Activated CD4-positive, alpha-beta T cell treated with anti-CD3 and anti-CD28 coated beads, Interleukin-2, amount 50 U/mL, for 16 hours (primary cell): ENCODE measurements around the gene COA8.

Source experiments
- DNase-seq: peaks from one replicate; pipeline ENCODE4 v3.0.0-alpha.2; 2020

COA8 gene

DNA sequence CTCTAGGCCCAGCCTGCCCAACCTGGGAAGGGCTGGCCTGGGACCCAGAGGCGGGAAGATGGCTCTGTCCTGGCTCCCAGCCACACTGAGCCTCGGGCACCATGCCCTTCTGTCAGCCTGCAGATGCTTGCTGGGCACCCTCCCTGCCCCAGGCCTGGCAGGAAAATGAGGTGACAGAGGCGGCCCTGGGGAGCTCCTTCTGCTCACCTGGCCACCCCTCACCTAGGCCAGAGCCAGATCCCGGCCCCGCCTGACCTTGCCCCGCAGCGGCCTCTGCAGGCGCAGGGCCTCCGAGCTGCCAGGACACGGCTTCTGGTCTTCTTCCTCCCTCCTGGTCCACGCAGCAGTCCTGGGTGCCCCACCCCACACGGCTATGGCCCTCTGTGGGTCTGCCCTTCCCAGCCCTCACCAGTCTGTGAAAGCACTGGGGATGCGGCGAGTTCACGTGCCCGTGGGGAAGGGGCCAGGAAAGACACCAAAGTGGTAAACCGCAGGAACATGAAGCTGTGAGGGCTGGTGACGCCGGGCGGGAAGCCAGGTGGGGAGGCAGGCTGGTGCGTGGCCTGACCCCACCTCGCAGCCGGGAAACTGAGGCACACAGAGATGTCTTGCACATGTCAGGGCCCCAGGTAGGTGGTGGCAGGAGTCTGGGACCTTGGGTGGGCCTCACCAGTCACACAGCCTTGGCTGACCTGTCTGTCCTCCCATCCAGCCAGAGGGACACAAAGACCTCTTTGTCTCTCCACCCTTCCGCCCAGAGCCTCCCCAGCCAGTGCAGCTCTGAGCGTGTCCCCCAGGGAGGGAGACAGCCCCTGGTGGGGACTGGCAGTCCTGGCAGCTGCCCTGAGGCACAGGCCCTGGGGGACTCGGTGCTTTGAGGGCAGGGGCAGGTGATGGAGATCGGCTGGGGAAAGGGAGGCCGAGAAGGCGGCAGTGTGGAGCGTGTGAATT is 13.1 kb upstream of the COA8 start:
- DNase-seq, result no peak

DNA sequence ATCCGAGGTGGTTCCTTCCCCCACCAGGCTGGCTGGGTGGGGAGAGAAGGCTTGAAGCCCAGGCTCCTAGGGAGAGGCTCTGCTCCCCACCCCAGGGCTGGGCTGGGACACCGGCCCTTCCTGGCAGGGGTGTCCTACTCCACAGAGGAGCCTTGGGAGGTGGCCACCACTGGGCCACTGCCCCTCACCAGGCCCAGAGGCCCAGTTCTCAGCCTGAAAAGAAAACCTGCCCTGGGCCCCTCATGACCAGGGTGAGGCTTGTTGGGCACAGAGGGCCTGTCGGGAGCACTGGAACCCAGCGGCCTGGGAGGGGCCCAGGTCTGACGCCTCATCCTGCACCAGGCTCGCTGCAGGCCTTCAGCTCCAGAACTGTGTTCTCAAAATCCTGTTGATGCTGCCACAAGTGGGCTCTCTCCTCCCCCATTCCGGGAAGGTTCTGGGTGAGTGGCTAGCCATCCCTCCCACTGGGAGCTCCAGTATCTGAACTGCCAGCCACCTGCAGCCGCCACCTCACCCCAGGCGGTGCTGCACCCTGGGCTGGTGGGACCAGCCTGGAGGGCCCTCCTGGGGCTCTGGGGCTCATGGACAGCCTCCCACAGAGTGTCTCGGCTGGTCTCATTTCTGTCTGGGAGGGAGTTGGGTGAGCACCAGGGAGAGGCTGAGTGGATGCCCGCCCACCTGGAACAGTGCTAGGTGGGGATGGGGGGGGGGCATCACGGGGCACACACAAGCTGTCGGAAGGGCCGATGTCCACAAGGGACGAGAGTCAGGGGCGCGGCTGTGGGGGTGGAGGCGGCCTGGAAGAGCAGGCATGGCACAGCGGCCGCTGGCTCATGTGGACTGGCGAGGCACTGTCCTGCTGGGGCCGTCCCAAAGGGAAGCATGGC is 12.1 kb upstream of the COA8 start:
- no peak for DNase-seq

DNA sequence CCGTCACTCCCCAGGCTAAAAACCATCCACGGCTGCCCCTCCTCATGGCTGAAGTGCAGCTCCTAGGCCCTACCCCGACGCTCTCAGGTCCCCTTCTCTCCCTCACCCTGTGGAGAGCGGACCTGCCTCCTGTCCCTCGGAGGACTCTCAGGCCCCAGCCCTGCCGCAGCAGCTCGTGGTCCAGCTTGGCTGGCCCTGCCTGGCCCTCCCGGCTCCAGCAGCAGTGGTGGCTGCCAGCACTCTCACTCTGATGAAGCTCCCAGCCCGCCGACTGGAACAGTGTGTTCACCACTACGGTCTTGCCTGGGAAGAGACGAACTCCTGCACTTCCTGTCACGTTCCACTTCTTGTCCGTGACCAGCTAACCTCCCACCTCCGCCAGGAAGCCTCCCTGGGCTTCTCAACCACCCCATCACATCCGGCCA is 11.4 kb upstream of the COA8 start:
- no peak for DNase-seq

DNA sequence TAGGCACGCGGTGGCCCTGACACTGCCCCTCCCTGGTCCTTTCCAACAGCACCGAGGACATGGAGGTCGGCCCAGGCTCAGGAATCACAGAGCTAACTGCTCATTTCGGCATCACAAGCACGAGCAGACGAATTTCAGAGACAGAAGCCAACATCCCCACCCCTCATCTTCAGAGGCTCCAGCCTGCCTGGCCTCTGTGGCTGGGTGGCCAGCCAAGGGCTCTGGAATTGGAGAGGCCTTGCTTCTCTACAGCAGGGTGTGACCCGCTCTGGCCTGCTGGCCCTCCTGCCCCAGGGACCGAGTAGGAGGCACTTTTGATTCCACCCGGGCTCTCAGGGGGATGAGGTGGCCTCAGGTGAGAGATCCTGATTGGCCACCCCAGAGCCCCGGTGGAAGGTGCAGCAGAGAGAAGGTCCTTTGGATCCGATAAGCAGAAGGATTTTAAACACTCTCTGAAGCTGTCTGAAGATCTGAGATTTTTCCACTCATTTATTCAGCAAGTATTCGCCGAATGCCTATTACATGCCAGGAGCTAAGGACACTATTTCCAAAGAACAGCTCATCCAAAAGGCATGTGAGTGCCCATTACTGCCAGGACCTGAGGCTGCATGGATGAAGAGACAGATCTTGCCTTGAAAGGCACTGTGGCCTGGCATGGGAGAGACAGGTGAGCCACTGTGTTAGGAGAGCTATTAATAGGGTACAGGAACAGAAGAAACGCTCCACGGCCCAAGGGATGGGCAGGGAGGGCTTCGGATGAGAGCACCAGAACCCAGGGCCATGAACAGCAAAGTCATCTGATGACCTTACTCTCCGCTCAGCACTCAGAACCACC is 10.5 kb upstream of the COA8 start:
- no peak for DNase-seq

DNA sequence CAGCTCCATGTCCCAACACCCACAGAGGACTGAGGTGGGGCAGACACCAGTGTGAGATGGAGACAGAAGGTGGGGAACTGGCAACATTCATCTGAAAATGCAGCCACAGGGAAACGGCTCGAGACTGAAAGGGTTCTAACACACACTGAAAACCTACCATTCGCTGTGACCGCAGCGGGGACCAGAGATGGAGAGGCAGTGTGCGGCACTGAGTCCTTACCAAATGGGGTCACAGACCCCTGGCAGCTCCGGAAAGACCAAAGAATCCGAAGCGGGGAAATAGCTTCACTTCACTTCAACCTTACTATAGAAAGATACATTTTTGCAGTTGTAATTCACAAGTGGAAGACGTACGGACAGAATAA is 9.9 kb upstream of the COA8 start:
- no peak for DNase-seq

DNA sequence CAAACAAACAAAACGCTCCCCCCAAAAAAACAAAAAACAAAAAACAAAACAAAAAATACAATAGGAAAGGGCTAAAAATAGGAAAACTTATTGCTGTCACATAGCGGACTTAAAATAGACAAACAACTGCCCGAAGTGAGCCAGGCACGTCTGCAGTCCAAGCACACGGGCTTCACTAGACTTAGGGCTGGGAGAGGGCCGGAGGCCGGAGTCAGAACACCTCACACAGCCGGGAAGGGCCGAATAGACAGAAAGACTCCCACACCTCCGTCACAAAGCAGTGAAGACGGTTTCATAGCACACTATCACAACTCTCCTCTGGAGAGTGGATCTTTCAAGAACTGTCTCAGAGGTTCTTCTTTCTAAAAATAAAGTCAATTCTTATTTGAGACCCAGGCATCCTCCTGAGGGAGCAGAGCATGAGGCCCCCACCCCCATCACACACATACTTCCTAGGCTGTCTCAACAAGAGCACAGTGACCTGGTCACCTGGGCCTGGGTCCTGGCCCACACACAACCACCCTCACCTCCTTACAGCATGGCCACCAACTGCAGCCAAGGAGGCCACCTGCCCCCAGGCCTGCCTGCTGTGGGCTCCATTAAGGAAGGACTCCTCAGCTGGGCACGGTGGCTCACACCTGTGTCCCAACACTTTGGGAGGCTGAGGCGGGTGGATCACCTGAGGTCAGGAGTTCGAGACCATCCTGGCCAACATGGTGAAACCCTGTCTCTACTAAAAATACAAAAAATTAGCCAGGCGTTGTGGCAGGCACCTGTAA is 7.0 kb upstream of the COA8 start:
- DNase-seq, result no peak

DNA sequence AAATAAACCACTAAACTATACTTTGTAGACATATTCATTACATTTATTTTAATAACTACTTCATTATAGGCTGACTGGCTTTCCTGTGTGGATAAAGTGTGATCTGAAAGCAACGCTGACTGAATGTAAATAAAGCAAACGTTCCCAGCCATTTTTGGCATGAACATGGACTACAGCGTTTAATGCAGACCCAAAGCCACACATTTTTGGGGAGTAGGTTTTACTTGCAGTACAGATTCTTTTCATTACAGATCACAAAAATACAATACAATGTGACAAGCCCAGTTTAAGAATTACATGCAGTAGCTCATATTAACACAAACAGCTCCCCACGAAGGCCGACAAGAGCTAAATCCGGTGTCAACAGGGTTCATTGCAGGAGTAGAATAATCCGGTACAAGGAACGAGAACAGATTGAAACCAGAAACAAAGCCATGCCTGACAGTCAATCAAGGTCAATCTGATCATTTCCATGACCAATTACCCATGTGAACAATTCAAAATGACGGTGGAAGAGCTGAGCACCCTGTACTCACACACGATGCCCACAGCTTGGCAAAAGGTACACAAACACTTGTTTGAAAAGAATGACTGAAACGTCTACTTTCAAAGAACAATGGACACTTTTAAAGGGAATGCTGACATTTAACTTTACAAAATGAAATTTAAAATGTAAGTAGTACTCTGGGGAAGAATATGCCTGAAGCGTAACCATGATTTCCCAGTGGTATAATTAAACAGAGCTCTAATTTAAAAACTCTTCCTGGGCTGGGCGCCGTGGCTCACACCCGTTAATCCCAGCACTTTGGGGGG is 5.6 kb upstream of the COA8 start:
- DNase-seq, result no peak

DNA sequence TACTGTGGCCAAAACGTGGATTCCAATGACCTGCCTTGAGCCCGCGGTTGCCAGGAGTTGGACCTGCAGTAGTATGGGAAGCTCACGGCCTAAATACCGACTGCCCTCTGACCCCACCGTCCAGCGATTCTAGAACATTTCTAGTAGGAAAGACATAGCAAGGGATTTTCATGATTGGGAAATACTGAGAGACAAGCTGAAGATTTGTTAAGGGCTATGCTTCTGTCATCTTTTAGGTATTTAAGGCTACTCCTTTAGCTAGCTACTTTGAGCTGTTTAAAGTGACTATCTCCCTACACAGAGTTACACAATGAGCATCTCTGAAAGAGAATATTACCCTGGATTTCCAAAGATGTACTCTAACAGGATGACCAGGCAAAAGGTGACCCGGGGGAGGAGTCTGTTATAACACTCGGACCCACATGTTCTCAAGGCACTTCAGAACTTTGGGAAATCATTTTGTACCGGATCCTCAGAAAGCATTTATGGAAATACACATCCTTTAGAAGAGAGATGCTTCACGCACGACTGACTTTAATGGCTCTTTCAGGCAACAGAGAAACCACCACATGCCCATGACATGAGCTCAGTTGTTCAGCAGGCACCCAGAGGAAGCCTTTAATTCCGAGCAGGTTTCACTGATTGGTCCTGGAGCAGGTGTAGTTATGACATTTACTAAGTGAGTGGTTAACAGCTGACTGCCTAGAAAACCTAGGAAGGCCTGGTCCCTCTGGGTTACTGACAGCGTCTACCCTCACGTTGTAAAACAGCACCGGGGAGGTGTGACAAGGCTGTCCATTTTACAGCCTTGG is 4.5 kb upstream of the COA8 start:
- no peak for DNase-seq

DNA sequence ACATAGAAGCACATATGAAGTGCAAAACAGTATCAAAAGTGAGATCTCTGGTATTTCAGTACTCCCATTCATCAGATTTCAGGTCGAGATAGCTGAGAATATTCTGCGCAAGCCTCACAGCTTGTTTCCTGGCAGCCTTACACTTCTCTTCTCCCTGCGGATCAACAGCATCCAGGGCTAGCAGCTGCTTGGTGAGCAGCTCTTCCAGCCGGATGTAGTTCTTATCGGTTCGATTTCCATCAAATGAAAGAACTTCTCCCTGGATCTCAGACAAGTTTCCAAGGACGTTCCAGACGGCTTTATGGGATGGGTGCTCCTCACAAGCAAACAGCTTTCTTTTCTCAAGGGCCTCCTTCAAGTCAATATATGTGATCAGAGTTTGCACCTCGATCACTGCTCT is 3.0 kb upstream of the COA8 start:
- no peak for DNase-seq

DNA sequence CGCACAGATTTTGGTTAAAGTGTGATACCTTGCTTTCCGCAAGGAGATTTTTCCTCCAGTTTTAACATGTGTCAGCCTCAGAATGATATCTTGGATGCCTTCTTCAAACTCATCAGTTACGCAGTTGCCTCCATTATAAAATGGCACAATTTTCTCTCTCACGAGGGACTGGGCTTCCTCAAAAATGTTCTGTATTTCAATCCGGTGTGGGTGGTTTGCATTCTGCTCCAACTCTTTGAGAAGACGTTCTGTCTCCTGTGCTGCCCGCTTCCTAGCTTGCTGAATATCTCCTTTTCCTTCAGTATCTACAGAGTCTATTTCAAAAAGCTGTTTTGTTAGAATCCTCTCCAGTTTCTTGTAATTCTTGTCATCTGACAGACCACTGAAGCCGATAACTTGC is 2.1 kb upstream of the COA8 start:
- DNase-seq, result no peak

DNA sequence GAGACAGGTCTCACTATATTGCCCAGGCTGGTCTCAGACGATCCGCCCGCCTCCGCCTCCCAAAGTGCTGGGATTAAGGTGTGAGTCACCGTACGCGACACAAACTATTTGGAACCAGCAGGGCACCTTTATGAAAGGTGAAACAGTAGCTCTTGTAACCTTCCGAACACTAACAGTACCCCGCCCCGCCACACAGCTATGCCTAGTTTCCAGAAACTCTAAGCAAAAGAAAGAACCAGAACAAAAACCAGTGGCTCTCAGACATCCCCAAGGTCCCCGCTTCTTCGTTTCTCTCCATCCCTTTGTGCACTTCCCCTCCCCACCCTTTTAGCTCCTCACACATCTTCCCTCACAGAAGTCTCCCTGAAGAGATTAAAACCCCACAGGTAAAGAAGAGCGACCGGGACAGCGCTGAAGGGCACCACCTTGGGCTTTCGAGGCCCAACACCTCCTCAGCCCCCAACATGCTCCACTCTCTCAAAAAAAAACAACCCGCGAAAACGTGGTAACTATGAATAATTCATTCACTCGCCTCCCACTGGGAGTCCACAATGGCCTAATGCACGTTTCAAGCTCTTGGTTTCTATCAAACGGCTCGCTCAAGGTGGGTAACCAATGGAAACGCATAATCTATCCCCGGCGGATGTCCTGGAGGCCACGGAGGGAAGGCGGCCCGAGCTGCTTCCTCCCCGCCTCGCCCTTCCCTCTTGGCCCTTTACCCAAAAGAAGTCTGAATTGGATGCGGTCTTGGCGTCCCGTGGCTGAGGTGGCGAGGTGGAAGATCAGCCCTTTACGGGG is 1.2 kb upstream of the COA8 start:
- DNase-seq, result peak; percentile 66

DNA sequence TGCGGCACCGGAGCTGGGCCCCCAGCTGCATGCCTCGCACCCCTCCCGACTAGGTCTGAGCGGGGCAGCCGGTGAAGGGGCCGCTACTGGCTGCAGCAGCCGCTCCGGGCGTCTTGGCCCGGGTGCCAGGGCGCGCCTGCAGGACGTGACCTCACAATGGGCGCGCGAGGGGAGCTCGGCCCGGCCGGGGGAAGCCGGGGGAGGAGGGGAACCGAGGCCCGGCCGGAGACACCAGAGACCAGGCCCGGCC is 656 bp upstream of the COA8 start:
- DNase-seq, result no peak

DNA sequence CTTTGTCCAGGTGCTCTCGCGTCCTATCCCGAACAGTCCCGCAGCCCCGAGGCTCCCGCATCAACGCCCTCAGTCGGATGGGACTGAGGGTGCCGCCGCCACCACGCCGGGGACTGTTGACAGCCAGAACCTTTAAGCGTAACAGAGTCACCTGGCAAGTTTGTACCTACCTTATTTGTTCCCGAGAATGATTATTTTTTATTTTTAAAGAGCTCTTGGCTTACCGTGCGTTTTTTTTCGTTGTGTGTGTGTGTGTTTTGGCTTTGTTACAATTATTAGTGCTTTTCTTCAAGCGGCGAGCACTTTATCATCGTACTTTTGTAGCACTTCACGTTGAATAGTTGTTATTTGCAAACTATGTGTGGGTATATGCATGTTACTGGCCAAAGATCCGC is 463 bp downstream of the COA8 start:
- DNase-seq, result peak; percentile 15

DNA sequence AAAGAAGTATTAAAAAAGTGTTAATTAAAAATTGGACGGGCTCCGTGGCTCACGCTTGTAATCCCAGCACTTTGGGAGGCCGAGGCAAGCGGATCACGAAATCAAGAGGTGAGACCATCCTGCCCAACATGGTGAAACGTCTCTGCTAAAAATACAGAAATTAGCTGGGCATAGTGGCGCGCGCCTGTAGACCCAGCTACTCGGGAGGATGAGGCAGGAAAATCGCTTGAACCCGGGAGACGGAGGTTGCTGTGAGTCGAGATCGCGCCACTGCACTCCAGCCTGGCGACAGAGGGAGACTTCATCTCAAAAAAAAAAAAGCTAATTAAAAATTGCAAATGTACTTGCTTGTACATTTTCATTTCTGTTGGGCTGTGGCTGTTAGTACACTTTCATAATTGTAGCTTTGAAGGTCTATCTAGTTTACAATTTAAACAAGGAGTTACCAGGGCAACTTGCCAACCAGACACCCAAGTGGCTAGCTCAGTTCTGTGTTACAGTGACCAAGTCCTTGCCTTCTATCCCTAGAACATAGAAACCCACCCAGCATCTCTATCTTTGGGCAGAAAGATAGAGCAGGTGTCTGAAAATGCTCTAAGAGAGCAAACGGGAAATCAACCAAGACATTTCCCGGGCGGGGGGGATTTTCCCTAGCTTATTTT is 1.2 kb downstream of the COA8 start:
- no peak for DNase-seq

DNA sequence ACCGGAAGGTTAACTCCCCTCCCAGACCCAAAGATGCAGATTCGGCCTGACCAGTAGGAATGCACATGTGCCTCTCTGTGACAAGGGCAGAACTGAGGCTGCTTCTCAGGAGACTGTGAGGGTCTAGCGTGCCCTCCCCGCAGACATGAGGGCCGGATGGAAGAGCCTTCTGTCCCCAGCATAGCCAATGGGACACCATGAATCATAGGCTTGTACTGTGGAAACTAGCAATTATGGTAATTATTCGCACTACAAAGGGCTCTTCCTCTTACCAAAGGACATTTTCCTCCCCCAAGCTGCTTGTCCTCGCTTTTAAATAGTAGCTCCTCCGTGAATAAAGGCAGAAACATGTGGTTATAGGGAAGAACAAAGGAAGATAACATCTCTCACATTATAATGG is 6.2 kb downstream of the COA8 start:
- no peak for DNase-seq

DNA sequence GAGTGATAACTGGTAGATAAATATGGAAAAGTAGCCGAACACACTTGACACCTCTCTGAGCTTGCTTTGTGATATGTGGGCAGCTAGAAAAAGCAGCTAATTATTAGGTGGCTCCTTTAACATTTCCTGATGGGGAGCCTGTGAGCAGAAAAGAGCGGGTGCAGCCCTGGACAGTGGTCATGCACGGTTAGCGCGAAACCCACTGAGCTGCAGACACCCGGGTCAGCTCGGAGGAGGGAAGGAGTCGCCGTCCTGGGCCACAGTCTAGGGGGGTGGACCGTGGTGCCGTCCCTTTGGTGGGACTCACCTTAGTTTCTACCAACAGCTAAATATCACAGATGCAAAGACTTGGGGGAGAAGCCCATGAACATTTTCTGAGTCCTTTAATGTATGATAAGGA is 6.6 kb downstream of the COA8 start:
- DNase-seq, result no peak

DNA sequence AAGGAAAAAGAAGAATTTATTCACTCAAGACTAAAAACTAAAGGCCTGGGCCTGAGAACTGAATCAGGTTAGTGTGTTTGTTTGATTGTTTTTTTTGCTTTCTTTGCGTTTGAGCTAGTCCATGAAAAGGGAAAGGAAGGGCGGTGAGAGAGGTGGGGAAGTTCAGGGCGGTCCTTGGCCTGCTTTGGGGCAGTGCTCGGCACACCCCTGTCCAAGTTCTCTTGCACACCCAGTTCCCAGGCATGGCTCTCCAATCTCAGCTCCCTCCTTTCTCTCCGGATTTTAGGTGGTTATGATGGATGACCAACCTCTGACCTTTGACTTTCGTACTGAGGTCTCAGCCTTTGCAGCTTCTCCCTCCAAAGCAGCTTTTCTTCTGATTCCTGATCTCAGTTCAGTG is 11.3 kb downstream of the COA8 start:
- no peak for DNase-seq

DNA sequence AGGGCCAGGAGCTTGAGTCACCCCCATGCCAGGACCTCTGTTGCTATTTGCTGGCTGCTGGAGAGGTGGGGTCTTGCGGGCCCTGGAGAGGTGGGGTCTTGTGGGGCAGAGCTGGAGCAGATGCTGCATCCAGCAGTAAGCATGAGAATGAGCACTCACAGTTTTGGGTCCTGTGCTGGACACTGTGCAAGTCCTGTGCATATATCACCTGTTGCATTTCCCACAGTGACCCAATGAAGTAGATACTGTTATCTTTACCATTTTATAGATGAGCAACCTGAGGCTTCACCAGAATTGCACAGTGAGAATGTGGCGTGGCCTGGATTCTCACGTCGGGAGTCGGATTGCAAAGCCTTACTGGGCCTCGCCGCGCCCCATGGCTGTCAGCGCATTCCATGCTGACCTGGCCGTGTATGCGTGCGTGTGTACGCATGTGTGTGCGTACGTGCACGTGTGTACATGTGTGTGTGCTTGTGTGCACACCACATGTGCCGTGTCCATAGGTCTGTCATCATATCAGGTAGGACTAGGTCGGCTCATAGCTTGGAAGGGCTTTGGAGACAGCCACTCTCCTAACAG is 12.0 kb downstream of the COA8 start:
- DNase-seq, result no peak
